ENCODE data around the gene TMEM19.

The TMEM19 gene

GRCh38 chr12:71685914-71686657, at the start of gene TMEM19:
Gene TMEM19 (plus strand): TSS chr12:71686082. CDS start chr12:71686681, 599 bp downstream.
- peak; percentile 62 to 66 for DNase-seq (ENCODE audit: low read depth in 2 of 2)

GRCh38 chr12:71636704-71637115, 49.2 kb upstream of the TMEM19 start:
- DNase-seq (ENCODE audit: low read depth in 2 of 2): no peak

- no peak for DNase-seq (ENCODE audit: low read depth in 2 of 2)
These were observed 47.4 kb upstream of the TMEM19 start for GRCh38 chr12:71638499-71638898.

GRCh38 chr12:71639341-71639760, 46.5 kb upstream of the TMEM19 start:
- no peak for DNase-seq (ENCODE audit: low read depth in 2 of 2)

GRCh38 chr12:71640316-71640715, 45.6 kb upstream of the TMEM19 start:
- DNase-seq (ENCODE audit: low read depth in 2 of 2): no peak

- no peak for DNase-seq (ENCODE audit: low read depth in 2 of 2)
These were observed 44.5 kb upstream of the TMEM19 start for GRCh38 chr12:71641390-71641789.

GRCh38 chr12:71642264-71642663, 43.6 kb upstream of the TMEM19 start:
- no peak for DNase-seq (ENCODE audit: low read depth in 2 of 2)

GRCh38 chr12:71645268-71645667, 40.6 kb upstream of the TMEM19 start:
- DNase-seq (ENCODE audit: low read depth in 2 of 2): no peak

- DNase-seq (ENCODE audit: low read depth in 2 of 2): no peak
These were observed 39.4 kb upstream of the TMEM19 start for GRCh38 chr12:71646512-71646911.

- DNase-seq (ENCODE audit: low read depth in 2 of 2): no peak
These were observed 37.3 kb upstream of the TMEM19 start for GRCh38 chr12:71648537-71648936.

- DNase-seq (ENCODE audit: low read depth in 2 of 2): no peak
These were observed 36.5 kb upstream of the TMEM19 start for GRCh38 chr12:71649401-71649800.

GRCh38 chr12:71652656-71653055, 33.2 kb upstream of the TMEM19 start:
- DNase-seq (ENCODE audit: low read depth in 2 of 2): no peak

GRCh38 chr12:71653137-71653536, 32.7 kb upstream of the TMEM19 start:
- no peak for DNase-seq (ENCODE audit: low read depth in 2 of 2)

- DNase-seq (ENCODE audit: low read depth in 2 of 2): no peak
These were observed 31.7 kb upstream of the TMEM19 start for GRCh38 chr12:71654200-71654599.

GRCh38 chr12:71655495-71655894, 30.4 kb upstream of the TMEM19 start:
- no peak for DNase-seq (ENCODE audit: low read depth in 2 of 2)

GRCh38 chr12:71655907-71656306, 30.0 kb upstream of the TMEM19 start:
- DNase-seq (ENCODE audit: low read depth in 2 of 2): no peak

GRCh38 chr12:71656740-71657139, 29.1 kb upstream of the TMEM19 start:
- DNase-seq (ENCODE audit: low read depth in 2 of 2): no peak

- DNase-seq (ENCODE audit: low read depth in 2 of 2): no peak
These were observed 23.8 kb upstream of the TMEM19 start for GRCh38 chr12:71661977-71662530.

- DNase-seq (ENCODE audit: low read depth in 2 of 2): peak; percentile 37 to 43
These were observed 22.9 kb upstream of the TMEM19 start for GRCh38 chr12:71662849-71663560.

- peak; percentile 75 to 78 for DNase-seq (ENCODE audit: low read depth in 2 of 2)
These were observed 22.1 kb upstream of the TMEM19 start, which contains the start of the genes THAP2 and ZFC3H1 for GRCh38 chr12:71663561-71664410. Gene THAP2 (plus strand): TSS chr12:71664301. CDS start chr12:71664510, 209 bp downstream. Gene ZFC3H1 (minus strand): TSS chr12:71663848. CDS start chr12:71663610, 238 bp downstream.

GRCh38 chr12:71664411-71665089, 21.3 kb upstream of the TMEM19 start:
- no peak for DNase-seq (ENCODE audit: low read depth in 2 of 2)
